Activated gamma-delta T cell treated with anti-CD3 and anti-CD28 coated beads, Interleukin-2, amount 50 U/mL, for 16 hours (primary cell): ENCODE data around the gene ZDHHC14.

ENCODE experiments used
- DNase-seq: peaks from one replicate; pipeline ENCODE4 v3.0.0-alpha.2; 2020; ENCODE audit warnings: low read depth

ZDHHC14 gene

GRCh38 chr6:157625764-157626163, 244.8 kb downstream of the ZDHHC14 start:
- DNase-seq = no peak

GRCh38 chr6:157627195-157627966, 246.4 kb downstream of the ZDHHC14 start:
- no peak for DNase-seq

- DNase-seq = no peak
Observed at GRCh38 chr6:157628463-157628862, 247.5 kb downstream of the ZDHHC14 start.

- DNase-seq = no peak
Observed at GRCh38 chr6:157629220-157629619, 248.2 kb downstream of the ZDHHC14 start.

DNA sequence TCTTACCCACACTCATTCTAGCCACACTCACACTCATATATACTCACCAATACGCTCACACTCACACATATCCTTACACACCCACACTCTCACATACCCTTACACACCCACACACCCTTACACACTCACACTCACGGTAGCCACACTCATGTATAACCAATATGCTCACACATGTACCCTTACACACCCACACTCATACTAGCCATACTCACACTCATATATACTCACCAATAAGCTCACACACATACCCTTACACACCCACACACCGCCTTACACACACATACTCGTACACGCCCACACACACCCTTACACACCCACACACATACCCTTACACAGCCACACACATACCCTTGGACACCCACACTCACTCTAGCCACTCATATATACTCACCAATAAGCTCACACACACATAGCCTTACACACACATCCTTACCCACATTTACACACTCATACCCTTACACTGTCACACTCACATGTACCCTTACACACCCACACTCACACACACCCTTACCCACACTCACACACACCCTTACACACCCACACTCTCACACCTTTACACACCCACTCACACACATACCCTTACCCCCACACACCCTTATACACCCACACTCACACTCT, 249.6 kb downstream of the ZDHHC14 start:
- no peak for DNase-seq

- no peak for DNase-seq
Observed at GRCh38 chr6:157631412-157631811, 250.4 kb downstream of the ZDHHC14 start.

DNA sequence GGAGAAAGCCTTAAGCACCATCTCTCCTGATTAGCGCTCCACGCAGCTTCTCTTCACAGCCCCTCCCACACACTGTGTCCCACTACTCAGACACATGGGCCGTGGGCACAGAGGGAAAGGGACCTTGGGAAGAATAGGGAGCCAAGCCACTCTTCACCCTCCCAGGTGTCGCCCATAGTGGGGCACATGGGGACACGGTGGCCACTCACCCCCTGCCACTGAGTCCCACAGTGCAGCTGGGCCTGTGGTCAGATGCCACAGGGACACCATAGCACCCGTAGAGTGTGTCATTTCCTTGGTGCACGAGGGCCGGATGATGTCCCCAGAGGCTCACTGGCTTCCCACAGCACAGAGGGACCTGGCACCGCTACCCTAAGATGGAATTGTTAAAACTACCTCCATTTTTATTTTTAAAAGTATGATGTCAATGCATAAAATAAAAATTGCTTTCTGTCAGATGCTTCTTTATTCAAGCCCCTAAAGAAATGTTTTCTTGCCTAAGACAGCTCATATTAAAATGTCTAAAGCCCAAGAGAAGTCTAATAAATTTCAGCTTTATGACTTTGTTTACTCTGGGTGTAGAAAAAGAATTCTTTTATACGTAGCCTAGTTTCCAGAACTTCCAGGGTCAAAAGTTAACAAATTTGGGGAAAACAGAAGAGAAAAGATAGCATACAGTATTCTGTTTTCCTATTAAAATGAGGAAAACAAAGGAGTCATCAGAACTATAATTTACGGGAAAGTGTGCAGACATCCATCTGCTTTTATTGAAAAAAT, 251.0 kb downstream of the ZDHHC14 start:
- no peak for DNase-seq

- DNase-seq = no peak
Observed at GRCh38 chr6:157632821-157633220, 251.8 kb downstream of the ZDHHC14 start.

- no peak for DNase-seq
Observed at GRCh38 chr6:157634546-157634945, 253.6 kb downstream of the ZDHHC14 start.

- DNase-seq = no peak
Observed at GRCh38 chr6:157635388-157636244, 254.6 kb downstream of the ZDHHC14 start.

- no peak for DNase-seq
Observed at GRCh38 chr6:157637516-157637915, 256.5 kb downstream of the ZDHHC14 start.

- no peak for DNase-seq
Observed at GRCh38 chr6:157637941-157638662, 257.1 kb downstream of the ZDHHC14 start.

DNA sequence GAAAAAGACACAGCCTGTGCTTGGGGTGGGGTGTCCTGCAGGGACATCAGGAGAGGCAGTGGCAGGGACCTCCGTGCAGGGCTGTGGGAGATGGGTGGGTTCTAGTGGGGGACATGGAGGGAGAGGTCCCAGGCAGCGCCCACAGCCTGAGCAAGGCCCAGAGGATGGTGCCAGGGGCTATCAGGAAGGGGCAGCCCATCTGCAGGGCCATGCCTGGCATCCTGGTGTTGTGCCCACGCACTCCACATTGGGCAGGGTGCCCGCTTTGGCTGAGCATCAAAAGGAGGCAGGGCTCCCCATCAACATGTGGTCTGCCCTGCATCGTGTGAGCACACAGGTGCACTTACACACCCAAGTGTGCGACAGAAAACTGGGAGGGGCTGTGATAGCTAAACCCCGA, 257.8 kb downstream of the ZDHHC14 start:
- no peak for DNase-seq

GRCh38 chr6:157640746-157641451, 259.9 kb downstream of the ZDHHC14 start:
- no peak for DNase-seq

GRCh38 chr6:157641837-157642236, 260.8 kb downstream of the ZDHHC14 start:
- no peak for DNase-seq

DNA sequence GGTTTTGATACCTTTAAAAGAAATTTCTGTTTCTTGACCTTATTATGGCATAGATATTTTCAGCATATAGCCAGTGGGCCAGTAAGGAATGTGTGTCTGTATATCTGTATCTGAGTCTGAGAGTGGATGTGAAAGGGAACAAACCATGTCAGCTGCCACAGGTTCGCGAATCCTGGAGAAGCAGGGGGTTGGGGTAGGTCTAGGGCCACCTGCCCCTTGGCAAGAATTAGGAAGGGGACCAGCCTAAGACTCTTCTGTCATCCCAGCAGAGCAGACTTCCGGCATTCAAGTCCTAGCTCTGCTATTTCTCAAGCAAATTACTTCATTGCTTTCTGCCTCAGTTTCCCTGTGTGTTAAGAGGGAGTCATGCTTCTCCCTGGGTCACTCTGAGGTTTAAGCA, 261.7 kb downstream of the ZDHHC14 start:
- no peak for DNase-seq

- DNase-seq = no peak
Observed at GRCh38 chr6:157644043-157644810, 263.2 kb downstream of the ZDHHC14 start.

DNA sequence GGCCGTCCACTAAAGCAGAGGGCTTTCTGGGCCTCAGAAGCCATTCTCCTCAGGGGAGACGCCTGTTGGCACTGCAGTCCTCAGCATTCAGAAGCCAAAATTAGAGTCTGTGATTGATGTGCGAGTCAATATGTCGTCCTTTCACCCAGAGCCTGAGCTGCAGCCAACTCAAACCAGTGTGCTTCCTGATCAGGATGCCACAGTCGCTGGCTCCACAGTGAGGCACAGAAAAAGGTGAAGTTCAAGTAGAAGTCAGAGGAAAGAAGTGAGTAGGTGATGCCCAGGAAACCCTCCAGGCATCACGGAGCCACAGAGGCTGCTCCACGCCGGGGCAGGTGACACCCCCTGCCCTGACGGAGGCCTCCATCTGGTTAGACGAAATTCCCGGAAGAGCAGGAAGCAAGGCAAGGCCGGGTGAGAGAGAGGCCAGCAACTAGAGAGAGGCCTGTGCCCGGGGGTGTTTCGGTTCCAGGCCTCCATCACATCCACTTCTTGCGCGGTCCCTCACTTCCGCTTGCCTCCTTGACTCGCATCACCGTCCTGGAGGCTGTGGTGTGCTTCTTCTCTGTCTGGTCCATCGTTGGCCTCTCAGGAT, 264.3 kb downstream of the ZDHHC14 start:
- DNase-seq = no peak

- DNase-seq = no peak
Observed at GRCh38 chr6:157646012-157646411, 265.0 kb downstream of the ZDHHC14 start.
